Mesodermal cell (in vitro differentiated cells): ENCODE measurements around the gene MIER2. TPM values are rescaled to one million over a fixed set of nuclear protein-coding genes. Genes with fewer than 3 reads are reported as not detected.
"Not testable (repeated sequence)": the region's sequence is repeated elsewhere in the genome, so short reads cannot be mapped to it uniquely, and the experiment has no call there.

Experiments
- H3K27ac ChIP-seq: 2 replicates; pipeline ENCODE4 v1.7.0; 2013; ENCODE audit warnings: mild to moderate bottlenecking, low read depth, low read length, moderate library complexity; ENCODE audit not compliant: severe bottlenecking
- H3K36me3 ChIP-seq: 2 replicates; pipeline ENCODE4 v1.7.1; 2013; ENCODE audit warnings: mild to moderate bottlenecking, low read length, moderate library complexity; ENCODE audit not compliant: control insufficient read depth, insufficient read depth
- H3K4me1 ChIP-seq: one replicate; pipeline ENCODE4 v1.7.1; 2013; ENCODE audit warnings: mild to moderate bottlenecking, low read length; ENCODE audit not compliant: insufficient read depth, control insufficient read depth, poor library complexity, severe bottlenecking
- H3K4me3 ChIP-seq: 2 replicates; pipeline ENCODE4 v1.7.0; 2013; ENCODE audit warnings: low read length, control low read depth, mild to moderate bottlenecking; ENCODE audit not compliant: insufficient read depth, poor library complexity, severe bottlenecking; ENCODE audit errors: extremely low read depth
- H3K9me3 ChIP-seq: 2 replicates; pipeline ENCODE4 v1.7.1; 2013; ENCODE audit warnings: mild to moderate bottlenecking, low read length, moderate library complexity; ENCODE audit not compliant: control insufficient read depth
- WGBS, 2 experiments: methylation state at CpG; one replicate each; pipeline ENCODE4 v1.1.5; 2013; ENCODE audit warnings: missing lambda C conversion rate in 2 of 2; ENCODE audit not compliant: insufficient coverage in 2 of 2; 5-methylcytosine and 5-hydroxymethylcytosine counted together
- polyA plus RNA-seq, 2 experiments: library from polyadenylated mRNA; stranded (reverse); fragments of 50-300 nt; gene quantifications; one replicate each; pipeline ENCODE4 v1.2.3, GENCODE V29; 2013

Gene MIER2
- polyA plus RNA-seq (2013, experiment 1 of 2) = 45.4 TPM
- polyA plus RNA-seq (2013, experiment 2 of 2) = 37.3 TPM

- peak within 1 kb of the TSS; percentile 36 for H3K27ac ChIP-seq
- peak within 1 kb of the TSS; percentile 66 for H3K4me3 ChIP-seq
- peaks cover 16% of the 10 kb centered on the region for H3K4me1 ChIP-seq
- H3K9me3 ChIP-seq = peaks cover 6% of the 10 kb centered on the region
- 20 to 35% methylated on average over 36 to 68 of the region's 77 CpGs for WGBS, 2 experiments
- peaks cover 27% of the 10 kb centered on the region for H3K36me3 ChIP-seq
Measured at GRCh38 chr19:344625-345319, at the start of gene MIER2. Gene MIER2, minus strand, starts transcription at chr19:344796. Its CDS starts 14 bp downstream, at chr19:344782.

- not testable (repeated sequence) for H3K4me3 ChIP-seq, H3K27ac ChIP-seq, H3K9me3 ChIP-seq, H3K4me1 ChIP-seq, H3K36me3 ChIP-seq
Measured at GRCh38 chr19:393560-393959, 49.0 kb upstream of the MIER2 start.

GRCh38 chr19:392375-392970 lies 47.9 kb upstream of the MIER2 start:
- no peaks in the 10 kb centered on the region for H3K9me3 ChIP-seq
- H3K27ac ChIP-seq = no peak overlapping the region
- no peaks in the 10 kb centered on the region for H3K4me1 ChIP-seq
- H3K36me3 ChIP-seq = no peaks in the 10 kb centered on the region
- no peak overlapping the region for H3K4me3 ChIP-seq
- WGBS, 2 experiments = 85 to 89% methylated on average over 10 of the region's 17 CpGs

GRCh38 chr19:391726-392374 lies 47.3 kb upstream of the MIER2 start:
- 90 to 92% methylated on average over 26 to 30 of the region's 30 CpGs for WGBS, 2 experiments
- H3K4me3 ChIP-seq = no peak overlapping the region
- no peak overlapping the region for H3K27ac ChIP-seq
- H3K4me1 ChIP-seq = no peaks in the 10 kb centered on the region
- H3K9me3 ChIP-seq = no peaks in the 10 kb centered on the region
- no peaks in the 10 kb centered on the region for H3K36me3 ChIP-seq

GRCh38 chr19:391207-391557 lies 46.6 kb upstream of the MIER2 start:
- no peaks in the 10 kb centered on the region for H3K9me3 ChIP-seq
- WGBS, 2 experiments = 83 to 93% methylated on average over 1 to 2 of the region's 2 CpGs

GRCh38 chr19:390386-391206 lies 46.0 kb upstream of the MIER2 start:
- H3K36me3 ChIP-seq = no peaks in the 10 kb centered on the region
- no peaks in the 10 kb centered on the region for H3K9me3 ChIP-seq
- WGBS, 2 experiments = 94 to 96% methylated on average over 21 to 28 of the region's 30 CpGs
- H3K27ac ChIP-seq = no peak overlapping the region
- H3K4me1 ChIP-seq = no peaks in the 10 kb centered on the region
- H3K4me3 ChIP-seq = no peak overlapping the region

More at GRCh38 chr19:391207-391557, 46.6 kb upstream of the MIER2 start:
- H3K36me3 ChIP-seq = no peaks in the 10 kb centered on the region
- no peak overlapping the region for H3K27ac ChIP-seq
- H3K4me3 ChIP-seq = no peak overlapping the region
- no peaks in the 10 kb centered on the region for H3K4me1 ChIP-seq

GRCh38 chr19:389935-390289 lies 45.3 kb upstream of the MIER2 start:
- Histone ChIP-seq H3K27ac (no peak overlapping the region), H3K9me3 (no peaks in the 10 kb centered on the region), H3K36me3 (no peaks in the 10 kb centered on the region), H3K4me3 (no peak overlapping the region), H3K4me1 (no peaks in the 10 kb centered on the region)
- 91 to 96% methylated on average over 9 to 12 of the region's 12 CpGs for WGBS, 2 experiments

GRCh38 chr19:389255-389934 lies 44.8 kb upstream of the MIER2 start:
- Histone ChIP-seq H3K9me3 (no peaks in the 10 kb centered on the region), H3K27ac (no peak overlapping the region), H3K36me3 (no peaks in the 10 kb centered on the region), H3K4me1 (peaks cover 2% of the 10 kb centered on the region), H3K4me3 (no peak overlapping the region)
- 82 to 86% methylated on average over 15 to 21 of the region's 21 CpGs for WGBS, 2 experiments

- Histone ChIP-seq H3K27ac (no peak overlapping the region), H3K9me3 (no peaks in the 10 kb centered on the region)
- WGBS, 2 experiments = 92 to 93% methylated on average over 17 of the region's 17 CpGs
Measured at GRCh38 chr19:388691-389090, 44.1 kb upstream of the MIER2 start.

GRCh38 chr19:387777-388176 lies 43.2 kb upstream of the MIER2 start:
- Histone ChIP-seq H3K9me3 (no peaks in the 10 kb centered on the region), H3K4me3 (no peak overlapping the region), H3K27ac (no peak overlapping the region), H3K36me3 (no peaks in the 10 kb centered on the region), H3K4me1 (peaks cover 7% of the 10 kb centered on the region)
- 90 to 92% methylated on average over 2 to 11 of the region's 21 CpGs for WGBS, 2 experiments

More at GRCh38 chr19:388691-389090, 44.1 kb upstream of the MIER2 start:
- Histone ChIP-seq H3K36me3 (no peaks in the 10 kb centered on the region), H3K4me3 (no peak overlapping the region), H3K4me1 (peaks cover 7% of the 10 kb centered on the region)
